ENCODE results near the gene GPER1. TPM values are rescaled to one million over a fixed set of nuclear protein-coding genes. Genes with fewer than 3 reads are reported as not detected.

Gene GPER1
- total and polyA plus RNA-seq, 2 experiments from 2014 or later, result 3.4 to 5.2 TPM

- Histone ChIP-seq H3K27ac (no peak overlapping the region), H3K9me3 (ENCODE audit: low read depth) (no peaks in the 10 kb centered on the region), H3K4me1 (ENCODE audit: low read depth) (no peaks in the 10 kb centered on the region), H3K27me3 (no peaks in the 10 kb centered on the region), H3K36me3 (peaks cover 6% of the 10 kb centered on the region), H3K4me3 (no peak overlapping the region)
- DNase-seq (ENCODE audit: low read depth in 1 of 2, low spot score in 1 of 2), result no peak
- no peak for TF ChIP-seq CTCF (IDR thresholded peaks at IDR 0.05; ENCODE audit: low read depth, low read length)
These were observed 33.6 kb downstream of the GPER1 start for GRCh38 chr7:1121476-1121875.

- DNase-seq (ENCODE audit: low read depth in 1 of 2, low spot score in 1 of 2), result no peak
- Histone ChIP-seq H3K4me3 (no peak overlapping the region), H3K36me3 (peaks cover 10% of the 10 kb centered on the region), H3K27me3 (no peaks in the 10 kb centered on the region), H3K4me1 (ENCODE audit: low read depth) (no peaks in the 10 kb centered on the region), H3K9me3 (ENCODE audit: low read depth) (no peaks in the 10 kb centered on the region), H3K27ac (no peak overlapping the region)
- TF ChIP-seq CTCF (IDR thresholded peaks at IDR 0.05; ENCODE audit: low read depth, low read length), result no peak
These were observed 34.2 kb downstream of the GPER1 start for GRCh38 chr7:1121886-1122831.

- no peaks in the 10 kb centered on the region for H3K4me1 ChIP-seq (ENCODE audit: low read depth)
- TF ChIP-seq CTCF (IDR thresholded peaks at IDR 0.05; ENCODE audit: low read depth, low read length), result no peak
- H3K4me3 ChIP-seq, result no peak overlapping the region
- H3K27ac ChIP-seq, result peak overlapping the region; percentile 78
- H3K36me3 ChIP-seq, result peaks cover 11% of the 10 kb centered on the region
- no peak for DNase-seq (ENCODE audit: low read depth in 1 of 2, low spot score in 1 of 2)
- no peaks in the 10 kb centered on the region for H3K27me3 ChIP-seq
- H3K9me3 ChIP-seq (ENCODE audit: low read depth), result no peaks in the 10 kb centered on the region
These were observed 35.1 kb downstream of the GPER1 start for GRCh38 chr7:1122832-1123501.

- DNase-seq (ENCODE audit: low read depth in 1 of 2, low spot score in 1 of 2), result peak; percentile 81 to 95
- H3K4me3 ChIP-seq, result no peak overlapping the region
- TF ChIP-seq CTCF (IDR thresholded peaks at IDR 0.05; ENCODE audit: low read depth, low read length), result peak; percentile 76
- peak overlapping the region; percentile 78 for H3K27ac ChIP-seq
- peaks cover 11% of the 10 kb centered on the region for H3K36me3 ChIP-seq
- H3K9me3 ChIP-seq (ENCODE audit: low read depth), result no peaks in the 10 kb centered on the region
- no peaks in the 10 kb centered on the region for H3K27me3 ChIP-seq
- no peaks in the 10 kb centered on the region for H3K4me1 ChIP-seq (ENCODE audit: low read depth)
These were observed 35.8 kb downstream of the GPER1 start for GRCh38 chr7:1123715-1124114.

GRCh38 chr7:1124164-1124563, 36.3 kb downstream of the GPER1 start:
- H3K27me3 ChIP-seq, result no peaks in the 10 kb centered on the region
- no peak for TF ChIP-seq CTCF (IDR thresholded peaks at IDR 0.05; ENCODE audit: low read depth, low read length)
- no peak for DNase-seq (ENCODE audit: low read depth in 1 of 2, low spot score in 1 of 2)
- no peak overlapping the region for H3K4me3 ChIP-seq
- peaks cover 11% of the 10 kb centered on the region for H3K36me3 ChIP-seq
- H3K9me3 ChIP-seq (ENCODE audit: low read depth), result no peaks in the 10 kb centered on the region
- H3K27ac ChIP-seq, result peak overlapping the region; percentile 78
- no peaks in the 10 kb centered on the region for H3K4me1 ChIP-seq (ENCODE audit: low read depth)

Measured in cardiac muscle cell (in vitro differentiated cells and primary cell).